GM12878 (cell line): ENCODE results near the gene SLX9. TPM values are rescaled to one million over a fixed set of nuclear protein-coding genes. Genes with fewer than 3 reads are reported as not detected.

Experiments
- ATAC-seq: fragments of 200-7000 bp; cut with Tn5 transposase; 3 replicates; pipeline ENCODE4 v1.9.1; 2020; ENCODE audit warnings: mild to moderate bottlenecking, moderate library complexity
- BruUV-seq: library from RNA; stranded (reverse); fragments of 400-500 nt; replicated peaks from 2 replicates; lab custom pipeline; 2021; lab: Mats Ljungman, UMichigan
- CTCF ChIA-PET: fragments of 300-600 bp; sonication (Branson Sonifier 250); formaldehyde crosslinking; extraction: SDS; loops from one replicate; lab custom pipeline; 2021; ENCODE audit warnings: inconsistent platforms; lab: Yijun Ruan, JAX
- POLR2A ChIA-PET: fragments of 350-600 bp; formaldehyde crosslinking; extraction: SDS; loops from one replicate; lab custom pipeline; 2021; ENCODE audit warnings: inconsistent platforms; lab: Charles Lee
- RAD21 ChIA-PET: fragments of 300-600 bp; sonication (Branson Sonifier 250); formaldehyde crosslinking; loops from one replicate; lab custom pipeline; 2023; ENCODE audit warnings: antibody characterized with exemption; ENCODE audit not compliant: unreplicated experiment; lab: Charles Lee
- SMC1A ChIA-PET: fragments of 300-600 bp; sonication (Branson Sonifier 250); formaldehyde crosslinking; loops from one replicate; lab custom pipeline; 2023; ENCODE audit not compliant: unreplicated experiment, uncharacterized antibody; lab: Charles Lee
- DNase-seq: peaks from one replicate; pipeline ENCODE4 v3.0.0-alpha.2; 2011; ENCODE audit warnings: low read depth, low spot score
- FAIRE-seq: peaks from 3 replicates; lab custom pipeline; 2011; peaks lifted over from hg19 to GRCh38; lab: Jason Lieb, UNC
- H2AFZ ChIP-seq: 2 replicates; pipeline ENCODE4 v1.6.0; 2011; ENCODE audit warnings: low read depth, low read length, control low read depth; ENCODE audit not compliant: control insufficient read depth
- H3K27ac ChIP-seq: 2 replicates; pipeline ENCODE4 v1.5.1; 2011; ENCODE audit warnings: control low read depth; ENCODE audit not compliant: control insufficient read depth, insufficient read depth
- H3K27me3 ChIP-seq, 2 experiments: replicated peaks in 1 of 2; 2 replicates each; pipeline versions ENCODE4 v1.6.0 to v1.6.1; 2011; ENCODE audit warnings: low read length in 1 of 2; ENCODE audit not compliant: control insufficient read depth in 2 of 2, insufficient read depth in 2 of 2
- H3K36me3 ChIP-seq, 2 experiments: 2 replicates each; pipeline ENCODE4 v1.5.1; 2011; ENCODE audit warnings: low read length in 1 of 2; ENCODE audit not compliant: control insufficient read depth in 2 of 2, insufficient read depth in 2 of 2
- H3K4me1 ChIP-seq: 2 replicates; pipeline ENCODE4 v1.6.1; 2011; ENCODE audit warnings: mild to moderate bottlenecking, low read length, moderate library complexity, mixed read lengths; ENCODE audit not compliant: control insufficient read depth, insufficient read depth
- H3K4me2 ChIP-seq: 2 replicates; pipeline ENCODE4 v1.6.0; 2011; ENCODE audit warnings: control low read depth; ENCODE audit not compliant: control insufficient read depth, insufficient read depth
- H3K4me3 ChIP-seq: fragments of 200-600 bp; sonication (generic); 2 replicates; pipeline ENCODE4 v1.5.1; 2016
- H3K79me2 ChIP-seq: 2 replicates; pipeline ENCODE4 v1.6.0; 2011; ENCODE audit warnings: low read length; ENCODE audit not compliant: control insufficient read depth, insufficient read depth
- H3K9ac ChIP-seq: 2 replicates; pipeline ENCODE4 v1.8.0; 2011; ENCODE audit warnings: low read length, control low read depth, mixed read lengths; ENCODE audit not compliant: control insufficient read depth, insufficient read depth
- H3K9me3 ChIP-seq: replicated peaks from 3 replicates; pipeline ENCODE4 v1.5.1; 2011; ENCODE audit warnings: mild to moderate bottlenecking, low read length; ENCODE audit not compliant: control insufficient read depth, insufficient read depth
- H4K20me1 ChIP-seq: 2 replicates; pipeline ENCODE4 v1.6.0; 2011; ENCODE audit not compliant: control insufficient read depth, insufficient read depth
- BHLHE40 ChIP-seq, 2 experiments: fragments of 450-650 bp in 1 of 2; IDR thresholded peaks; 2 replicates each; pipeline ENCODE4 v1.6.1; 2011 to 2017; ENCODE audit warnings: low read depth in 2 of 2, borderline replicate concordance in 1 of 2, improper control_type of control experiment in 1 of 2, low read length in 1 of 2, mild to moderate bottlenecking in 1 of 2
- EGR1 ChIP-seq, 2 experiments: IDR thresholded peaks; 1 replicate in 1 of 2; 2 replicates in 1 of 2; pipeline ENCODE4 v1.6.1; 2011 to 2012; ENCODE audit warnings: low read depth in 2 of 2, low read length in 2 of 2, borderline replicate concordance in 1 of 2, mild to moderate bottlenecking in 1 of 2, moderate library complexity in 1 of 2
- KAT2A ChIP-seq: conservative IDR thresholded peaks from 2 replicates; pipeline ENCODE4 v1.6.1; 2011; ENCODE audit warnings: low read depth, low read length; ENCODE audit not compliant: control insufficient read depth
- LARP7 ChIP-seq: fragments of 450-650 bp; IDR thresholded peaks from 2 replicates; pipeline ENCODE4 v1.6.1; 2017; ENCODE audit warnings: mild to moderate bottlenecking
- MXI1 ChIP-seq: fragments of 150-350 bp; IDR thresholded peaks from 2 replicates; pipeline ENCODE4 v1.6.1; 2011; ENCODE audit warnings: low read depth, mild to moderate bottlenecking, inconsistent platforms, low read length, improper control_type of control experiment
- MYC ChIP-seq: IDR thresholded peaks from 2 replicates; pipeline ENCODE4 v1.6.1; 2011; ENCODE audit warnings: mild to moderate bottlenecking, low read length, moderate library complexity, inconsistent platforms; ENCODE audit not compliant: insufficient read depth, insufficient replicate concordance, insufficient read length, severe bottlenecking
- NR2F1 ChIP-seq: fragments of 450-650 bp; conservative IDR thresholded peaks from 2 replicates; pipeline ENCODE4 v1.6.1; 2017; ENCODE audit warnings: mild to moderate bottlenecking
- SIN3A ChIP-seq: IDR thresholded peaks from 2 replicates; pipeline ENCODE4 v1.6.1; 2012; ENCODE audit warnings: low read depth, low read length, improper control_type of control experiment
- SUPT20H ChIP-seq: IDR thresholded peaks from 2 replicates; pipeline ENCODE4 v1.6.1; 2011; ENCODE audit warnings: low read depth, mild to moderate bottlenecking, low read length, moderate library complexity, borderline replicate concordance; ENCODE audit not compliant: control insufficient read depth
- WGBS: methylation state at CpG from one replicate; pipeline ENCODE4 v1.1.6; 2016; ENCODE audit warnings: low lambda C conversion rate; ENCODE audit not compliant: insufficient replicate concordance, insufficient coverage; ENCODE audit errors: missing lambda C conversion rate; 5-methylcytosine and 5-hydroxymethylcytosine counted together
- in situ Hi-C: fragments of 300-500 bp; cut with MboI; formaldehyde crosslinking; loops from 9 replicates; pipeline ENCODE4 v1.14.3; 2018; ENCODE audit warnings: mixed read lengths
- intact Hi-C: fragments of 100-400 bp; cut with micrococcal nuclease; formaldehyde crosslinking; loops from one replicate; pipeline ENCODE4 v1.14.2; 2022; ENCODE audit not compliant: unreplicated experiment
- polyA plus RNA-seq, 11 experiments: library from polyadenylated mRNA; depleted of rRNA in 4 of 11; unstranded in 6 of 11; stranded (reverse) in 5 of 11; fragments of >200 nt; fragmentation: Nextera tagmentation in 4 of 11; fragmentation: Illumina TruSeq in 1 of 11; extraction: Ambion mirVana in 4 of 11; extraction: Trizol in 1 of 11; gene quantifications; 1 replicate in 1 of 11; 2 replicates in 10 of 11; pipeline versions ENCODE4 v1.2.1 to v1.2.3, GENCODE V29; 2011 to 2016; ENCODE audit warnings: inconsistent platforms in 2 of 11, missing spikeins in 2 of 11, low read depth in 1 of 11
- total RNA-seq, 4 experiments: library from RNA; depleted of rRNA in 3 of 4; stranded (reverse); fragments of >200 nt in 3 of 4; fragmentation: Illumina TruSeq in 1 of 4; extraction: Trizol in 1 of 4; gene quantifications; 2 replicates each; pipeline versions ENCODE4 v1.2.1 to v1.2.3, GENCODE V29; 2013 to 2021
- TF ChIP-seq, protein P1 (sequence below): fragments of 450-650 bp; IDR thresholded peaks from 2 replicates; pipeline ENCODE4 v1.6.1; 2016; ENCODE audit warnings: mild to moderate bottlenecking, moderate library complexity, borderline replicate concordance
- TF ChIP-seq, protein P2 (sequence below): fragments of 450-650 bp; IDR thresholded peaks from 2 replicates; pipeline ENCODE4 v1.6.1; 2017; ENCODE audit warnings: antibody characterized with exemption, mild to moderate bottlenecking, moderate library complexity
- TF ChIP-seq, protein P3 (sequence below): fragments of 450-650 bp; IDR thresholded peaks from 2 replicates; pipeline ENCODE4 v1.6.1; 2014; ENCODE audit warnings: mild to moderate bottlenecking

Gene SLX9
- total and polyA plus RNA-seq, 10 of the 15 experiments (the other 5 are each of a cell fraction or from before 2014, with no cell fraction given) = 0.69 to 81.3 (median 33.9) TPM

DNA sequence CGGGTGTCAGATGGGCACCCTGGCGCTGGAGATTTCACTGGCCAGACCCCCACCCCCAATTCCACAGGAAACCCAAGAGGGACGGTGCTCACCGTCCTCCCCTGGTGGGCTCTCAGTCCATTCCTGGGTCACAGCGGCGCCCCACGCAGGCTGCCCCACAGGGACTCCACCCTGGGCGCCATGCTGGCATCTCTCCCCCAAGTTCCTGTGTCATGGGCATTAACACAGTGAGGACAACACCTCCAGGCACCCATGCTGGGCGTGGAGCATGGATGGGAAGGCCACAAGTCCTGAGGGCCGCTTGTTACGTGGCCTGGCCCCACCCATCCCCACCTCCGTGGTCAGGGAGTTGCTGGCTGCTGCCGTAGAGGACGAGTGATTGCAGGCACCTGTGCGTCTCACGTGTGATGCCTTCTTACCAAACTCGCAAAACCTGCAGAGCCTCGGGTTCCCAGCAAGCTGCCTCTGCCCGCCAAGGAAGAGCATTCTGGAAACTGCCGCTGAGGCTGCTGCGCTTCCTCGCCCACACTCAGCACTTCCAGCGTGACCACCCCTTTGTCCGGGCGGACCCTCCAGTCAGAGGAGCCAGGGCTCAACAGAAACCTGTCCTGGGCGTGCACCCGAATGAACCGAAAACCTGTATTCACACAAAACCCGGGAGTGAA is 60.3 kb downstream of the SLX9 start (continued):
- TF ChIP-seq, protein P1, sequence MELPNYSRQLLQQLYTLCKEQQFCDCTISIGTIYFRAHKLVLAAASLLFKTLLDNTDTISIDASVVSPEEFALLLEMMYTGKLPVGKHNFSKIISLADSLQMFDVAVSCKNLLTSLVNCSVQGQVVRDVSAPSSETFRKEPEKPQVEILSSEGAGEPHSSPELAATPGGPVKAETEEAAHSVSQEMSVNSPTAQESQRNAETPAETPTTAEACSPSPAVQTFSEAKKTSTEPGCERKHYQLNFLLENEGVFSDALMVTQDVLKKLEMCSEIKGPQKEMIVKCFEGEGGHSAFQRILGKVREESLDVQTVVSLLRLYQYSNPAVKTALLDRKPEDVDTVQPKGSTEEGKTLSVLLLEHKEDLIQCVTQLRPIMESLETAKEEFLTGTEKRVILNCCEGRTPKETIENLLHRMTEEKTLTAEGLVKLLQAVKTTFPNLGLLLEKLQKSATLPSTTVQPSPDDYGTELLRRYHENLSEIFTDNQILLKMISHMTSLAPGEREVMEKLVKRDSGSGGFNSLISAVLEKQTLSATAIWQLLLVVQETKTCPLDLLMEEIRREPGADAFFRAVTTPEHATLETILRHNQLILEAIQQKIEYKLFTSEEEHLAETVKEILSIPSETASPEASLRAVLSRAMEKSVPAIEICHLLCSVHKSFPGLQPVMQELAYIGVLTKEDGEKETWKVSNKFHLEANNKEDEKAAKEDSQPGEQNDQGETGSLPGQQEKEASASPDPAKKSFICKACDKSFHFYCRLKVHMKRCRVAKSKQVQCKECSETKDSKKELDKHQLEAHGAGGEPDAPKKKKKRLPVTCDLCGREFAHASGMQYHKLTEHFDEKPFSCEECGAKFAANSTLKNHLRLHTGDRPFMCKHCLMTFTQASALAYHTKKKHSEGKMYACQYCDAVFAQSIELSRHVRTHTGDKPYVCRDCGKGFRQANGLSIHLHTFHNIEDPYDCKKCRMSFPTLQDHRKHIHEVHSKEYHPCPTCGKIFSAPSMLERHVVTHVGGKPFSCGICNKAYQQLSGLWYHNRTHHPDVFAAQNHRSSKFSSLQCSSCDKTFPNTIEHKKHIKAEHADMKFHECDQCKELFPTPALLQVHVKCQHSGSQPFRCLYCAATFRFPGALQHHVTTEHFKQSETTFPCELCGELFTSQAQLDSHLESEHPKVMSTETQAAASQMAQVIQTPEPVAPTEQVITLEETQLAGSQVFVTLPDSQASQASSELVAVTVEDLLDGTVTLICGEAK = no peak
- TF ChIP-seq LARP7 = no peak
- TF ChIP-seq MYC = no peak
- TF ChIP-seq, all 136 proteins: peak for 0

DNA sequence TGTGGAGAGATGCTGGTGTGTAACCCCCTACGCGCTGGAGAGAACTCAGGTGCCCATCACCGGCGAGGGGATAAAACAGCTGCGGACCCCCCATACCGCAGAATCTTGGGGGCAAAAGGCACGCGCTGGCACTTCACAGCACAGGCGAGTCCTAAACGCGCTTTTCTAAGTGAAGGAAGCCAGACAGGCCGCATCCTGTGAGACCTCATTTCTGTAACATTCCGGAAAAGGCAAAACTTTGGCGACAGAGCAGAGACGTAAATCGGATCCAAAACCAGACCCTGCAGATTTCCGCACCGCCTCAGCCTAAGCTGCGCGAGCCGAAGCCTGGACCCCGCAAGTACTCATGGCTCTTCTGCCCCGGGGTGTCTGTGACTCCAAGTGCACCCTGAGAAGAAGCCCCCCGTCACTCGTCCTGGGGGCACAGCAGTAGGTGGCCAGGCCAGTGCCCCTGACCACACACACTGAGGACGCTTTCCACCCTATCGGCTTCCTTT is 60.9 kb downstream of the SLX9 start:
- SMC1A ChIA-PET = no interaction called here
- H3K27ac ChIP-seq = no peak overlapping the region
- BruUV-seq = no TSS peak
- H4K20me1 ChIP-seq = no peaks in the 10 kb centered on the region
- 67% methylated on average over 27 of the region's 27 CpGs for WGBS
- POLR2A ChIA-PET = no interaction called here
- H3K9me3 ChIP-seq = no peaks in the 10 kb centered on the region
- TF ChIP-seq NR2F1 = no peak
- no peak for TF ChIP-seq SUPT20H
- no peak for TF ChIP-seq EGR1 (IDR thresholded peaks at IDR 0.05; ENCODE audit: borderline replicate concordance in 1 of 2, low read depth in 2 of 2, low read length in 2 of 2)
- TF ChIP-seq, protein P2, sequence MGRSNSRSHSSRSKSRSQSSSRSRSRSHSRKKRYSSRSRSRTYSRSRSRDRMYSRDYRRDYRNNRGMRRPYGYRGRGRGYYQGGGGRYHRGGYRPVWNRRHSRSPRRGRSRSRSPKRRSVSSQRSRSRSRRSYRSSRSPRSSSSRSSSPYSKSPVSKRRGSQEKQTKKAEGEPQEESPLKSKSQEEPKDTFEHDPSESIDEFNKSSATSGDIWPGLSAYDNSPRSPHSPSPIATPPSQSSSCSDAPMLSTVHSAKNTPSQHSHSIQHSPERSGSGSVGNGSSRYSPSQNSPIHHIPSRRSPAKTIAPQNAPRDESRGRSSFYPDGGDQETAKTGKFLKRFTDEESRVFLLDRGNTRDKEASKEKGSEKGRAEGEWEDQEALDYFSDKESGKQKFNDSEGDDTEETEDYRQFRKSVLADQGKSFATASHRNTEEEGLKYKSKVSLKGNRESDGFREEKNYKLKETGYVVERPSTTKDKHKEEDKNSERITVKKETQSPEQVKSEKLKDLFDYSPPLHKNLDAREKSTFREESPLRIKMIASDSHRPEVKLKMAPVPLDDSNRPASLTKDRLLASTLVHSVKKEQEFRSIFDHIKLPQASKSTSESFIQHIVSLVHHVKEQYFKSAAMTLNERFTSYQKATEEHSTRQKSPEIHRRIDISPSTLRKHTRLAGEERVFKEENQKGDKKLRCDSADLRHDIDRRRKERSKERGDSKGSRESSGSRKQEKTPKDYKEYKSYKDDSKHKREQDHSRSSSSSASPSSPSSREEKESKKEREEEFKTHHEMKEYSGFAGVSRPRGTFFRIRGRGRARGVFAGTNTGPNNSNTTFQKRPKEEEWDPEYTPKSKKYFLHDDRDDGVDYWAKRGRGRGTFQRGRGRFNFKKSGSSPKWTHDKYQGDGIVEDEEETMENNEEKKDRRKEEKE = no peak
- no peak for TF ChIP-seq BHLHE40 (IDR thresholded peaks at IDR 0.05; ENCODE audit: borderline replicate concordance in 1 of 2, low read depth in 2 of 2, low read length in 1 of 2)
- TF ChIP-seq SIN3A = no peak
- no peak for TF ChIP-seq KAT2A
- TF ChIP-seq MXI1 = no peak
- TF ChIP-seq, protein P3, sequence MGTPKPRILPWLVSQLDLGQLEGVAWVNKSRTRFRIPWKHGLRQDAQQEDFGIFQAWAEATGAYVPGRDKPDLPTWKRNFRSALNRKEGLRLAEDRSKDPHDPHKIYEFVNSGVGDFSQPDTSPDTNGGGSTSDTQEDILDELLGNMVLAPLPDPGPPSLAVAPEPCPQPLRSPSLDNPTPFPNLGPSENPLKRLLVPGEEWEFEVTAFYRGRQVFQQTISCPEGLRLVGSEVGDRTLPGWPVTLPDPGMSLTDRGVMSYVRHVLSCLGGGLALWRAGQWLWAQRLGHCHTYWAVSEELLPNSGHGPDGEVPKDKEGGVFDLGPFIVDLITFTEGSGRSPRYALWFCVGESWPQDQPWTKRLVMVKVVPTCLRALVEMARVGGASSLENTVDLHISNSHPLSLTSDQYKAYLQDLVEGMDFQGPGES = no peak
- intact Hi-C loops = no loop called here
- CTCF ChIA-PET = no interaction called here
- H2AFZ ChIP-seq = no peak overlapping the region
- no peak overlapping the region for H3K9ac ChIP-seq
- in situ Hi-C loops = no loop called here
- RAD21 ChIA-PET = no interaction called here
- no peak overlapping the region for H3K4me2 ChIP-seq
- FAIRE-seq = no peak
- H3K79me2 ChIP-seq = no peaks in the 10 kb centered on the region
- DNase-seq = no peak
- ATAC-seq = no peak
- H3K27me3 ChIP-seq = peaks cover 3 to 4% of the 10 kb centered on the region in 2 experiments; a peak in 3 of 4 replicates
- no peaks in the 10 kb centered on the region for H3K4me1 ChIP-seq
- no peaks in the 10 kb centered on the region for H3K36me3 ChIP-seq
- H3K4me3 ChIP-seq = no peak overlapping the region
